Activated naive CD4-positive, alpha-beta T cell (primary cell): ENCODE results near the gene FKBP8.
A peak's percentile ranks its signal among the peaks of the same experiment; 100 is the strongest.
"Not testable (repeated sequence)": the region's sequence is repeated elsewhere in the genome, so short reads cannot be mapped to it uniquely, and the experiment has no call there.

Source experiments
- DNase-seq, 4 experiments: peaks; one replicate each; lab custom pipeline; 2025; lab: John Stamatoyannopoulos, UW

Gene FKBP8

GRCh38 chr19:18558604-18559003 is 15.2 kb upstream of the FKBP8 start:
- DNase-seq = no peak

DNA sequence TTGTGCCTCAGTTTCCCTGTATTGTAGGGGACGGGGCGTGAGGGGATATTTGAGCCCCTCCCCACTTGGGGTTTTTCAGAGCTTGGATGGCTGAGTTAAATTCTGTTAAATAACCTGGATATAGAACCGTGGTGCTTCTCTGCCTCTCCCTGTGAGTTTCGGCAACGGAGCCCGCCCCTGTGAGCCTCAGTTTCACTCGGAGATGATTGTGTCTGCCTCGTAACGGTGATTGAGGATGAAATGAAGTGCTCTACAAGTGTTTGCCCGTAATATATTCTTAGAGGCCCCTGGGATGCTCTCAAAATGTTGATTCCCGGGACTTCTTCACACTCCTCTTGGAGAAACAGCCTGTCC is 14.8 kb upstream of the FKBP8 start:
- no peak for DNase-seq

GRCh38 chr19:18557411-18558201 is 14.2 kb upstream of the FKBP8 start, which contains the start of gene KXD1:
TSS of gene KXD1 (plus strand) at chr19:18557870. CDS start at chr19:18562057, 4,187 bp downstream.
- peak; percentile 85 to 95 (median 90) for DNase-seq

DNA sequence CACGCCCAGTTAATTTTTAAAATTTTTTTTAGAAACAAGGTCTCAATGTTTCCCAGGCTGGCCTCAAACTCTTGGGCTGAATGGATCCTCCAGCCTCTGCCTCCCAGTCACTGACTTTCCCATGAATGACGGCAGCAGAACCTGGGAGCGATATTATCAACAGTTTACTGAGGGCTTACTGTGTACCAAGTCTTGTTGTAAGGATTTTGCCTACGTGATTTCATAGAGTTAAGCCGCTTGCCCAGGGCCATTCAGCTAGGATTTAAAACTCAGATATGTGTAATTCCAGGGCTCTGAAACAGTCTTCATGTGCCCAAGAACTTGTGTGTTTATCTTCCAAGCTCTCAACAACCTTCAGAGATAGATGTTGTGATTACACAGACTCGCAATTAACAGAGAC is 8.3 kb upstream of the FKBP8 start:
- no peak for DNase-seq

- peak in 1 of 4 experiments; percentile 47 for DNase-seq
Observed at GRCh38 chr19:18543814-18544475, 572 bp upstream of the FKBP8 start.

- DNase-seq = no peak
Observed at GRCh38 chr19:18541992-18542940, 1.1 kb downstream of the FKBP8 start.

- DNase-seq = no peak
Observed at GRCh38 chr19:18541258-18541991, 1.9 kb downstream of the FKBP8 start.

DNA sequence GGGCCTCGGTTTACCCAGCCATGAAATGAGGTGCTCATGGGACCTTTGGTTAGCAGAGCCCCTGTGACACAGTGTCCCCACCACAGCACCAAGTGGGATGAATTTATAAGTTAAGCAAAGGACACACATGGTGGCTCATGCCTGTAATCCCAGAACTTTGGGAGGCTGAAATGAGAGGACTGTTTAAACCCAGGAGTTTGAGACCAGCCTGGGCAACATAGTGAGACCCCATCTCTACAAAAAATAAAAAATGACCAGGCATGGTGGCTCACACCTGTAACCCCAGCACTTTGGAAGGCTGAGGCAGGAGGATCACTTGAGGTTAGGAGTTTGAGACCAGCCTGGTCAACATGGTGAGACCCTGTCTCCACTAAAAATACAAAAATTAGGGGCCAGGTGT is 3.2 kb downstream of the FKBP8 start:
- DNase-seq = not testable (repeated sequence)

DNA sequence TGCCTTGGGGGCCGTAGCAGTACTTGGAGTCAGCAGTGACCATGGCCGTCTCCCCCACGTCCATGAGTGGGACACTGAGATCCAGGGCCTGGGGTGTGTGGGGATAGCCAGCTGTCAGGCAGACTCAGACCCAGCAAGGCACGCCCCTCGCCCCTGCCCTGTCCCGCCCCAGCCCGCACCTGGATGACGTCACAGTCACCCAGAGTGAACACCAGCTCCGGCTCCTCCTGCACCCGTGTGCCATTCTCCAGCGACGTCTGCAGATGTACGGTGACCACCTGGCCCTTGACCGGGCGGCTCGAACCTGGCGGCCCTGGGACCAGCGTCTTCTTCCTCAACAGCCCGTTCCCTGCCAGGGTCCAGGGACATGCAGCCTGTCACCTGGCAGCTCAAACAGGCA is 4.0 kb downstream of the FKBP8 start:
- no peak for DNase-seq

DNA sequence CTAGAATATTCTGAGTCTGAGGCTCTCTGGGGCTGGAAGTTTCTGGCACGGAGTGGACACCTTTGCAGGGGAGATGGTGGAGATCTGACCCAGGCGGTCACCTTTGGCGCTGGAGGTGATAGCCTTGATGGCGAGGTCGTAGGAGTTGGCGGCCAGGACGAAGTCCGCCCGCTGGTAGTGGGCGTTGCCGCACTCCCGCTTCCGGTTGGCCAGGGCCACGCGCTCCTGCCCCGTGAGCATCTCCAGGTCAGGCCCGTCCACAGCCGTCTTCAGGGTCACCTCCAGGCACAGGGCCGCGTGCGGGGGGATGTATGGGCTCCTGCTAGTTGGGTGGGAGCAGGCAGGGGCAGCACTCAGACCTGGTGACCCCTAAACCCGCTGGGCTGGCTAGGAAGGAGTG is 5.3 kb downstream of the FKBP8 start:
- DNase-seq = no peak

- no peak for DNase-seq
Observed at GRCh38 chr19:18537431-18537830, 5.9 kb downstream of the FKBP8 start.

DNA sequence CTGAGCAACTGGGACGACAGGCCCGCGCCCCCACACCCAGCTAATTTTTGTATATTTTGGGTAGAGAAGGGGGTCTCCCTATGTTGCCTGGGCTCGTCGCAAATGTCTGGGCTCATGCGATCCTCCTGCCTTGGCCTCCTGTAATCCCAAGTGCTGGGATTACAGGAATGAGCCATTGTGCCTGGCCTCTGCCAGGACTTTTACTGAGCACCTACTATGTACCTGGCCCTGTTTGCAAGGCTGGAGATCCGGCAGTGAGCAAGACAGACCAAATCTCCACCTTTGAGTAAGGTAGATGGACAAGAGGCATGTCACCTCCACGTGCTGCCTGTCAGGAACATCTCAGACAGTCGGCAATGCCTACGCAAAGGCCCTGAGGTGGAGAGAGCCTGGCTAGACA is 6.9 kb downstream of the FKBP8 start:
- no peak for DNase-seq

DNA sequence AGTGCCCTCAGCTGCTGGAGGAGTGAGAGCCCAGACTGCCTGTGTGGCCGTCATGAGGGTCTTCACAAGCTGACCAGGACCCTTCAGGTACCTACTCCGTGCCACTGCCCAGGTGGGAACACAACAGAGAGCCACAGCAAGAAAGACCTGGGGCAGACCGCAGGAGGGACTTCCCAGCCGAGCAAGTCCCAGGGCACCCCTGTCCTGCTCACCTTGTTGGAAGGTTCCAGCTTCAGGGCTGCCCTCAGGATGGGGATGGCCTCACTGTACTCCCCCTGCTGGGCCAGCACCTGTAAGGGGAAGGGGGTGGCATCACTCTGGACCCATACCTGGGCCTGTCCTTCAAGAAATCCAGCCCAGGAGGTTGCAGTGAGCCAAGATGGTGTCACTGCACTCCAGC is 10.3 kb downstream of the FKBP8 start:
- no peak for DNase-seq

GRCh38 chr19:18532168-18532890 is 11.0 kb downstream of the FKBP8 start:
- DNase-seq = no peak

GRCh38 chr19:18531485-18531884 is 11.9 kb downstream of the FKBP8 start:
- DNase-seq = no peak

DNA sequence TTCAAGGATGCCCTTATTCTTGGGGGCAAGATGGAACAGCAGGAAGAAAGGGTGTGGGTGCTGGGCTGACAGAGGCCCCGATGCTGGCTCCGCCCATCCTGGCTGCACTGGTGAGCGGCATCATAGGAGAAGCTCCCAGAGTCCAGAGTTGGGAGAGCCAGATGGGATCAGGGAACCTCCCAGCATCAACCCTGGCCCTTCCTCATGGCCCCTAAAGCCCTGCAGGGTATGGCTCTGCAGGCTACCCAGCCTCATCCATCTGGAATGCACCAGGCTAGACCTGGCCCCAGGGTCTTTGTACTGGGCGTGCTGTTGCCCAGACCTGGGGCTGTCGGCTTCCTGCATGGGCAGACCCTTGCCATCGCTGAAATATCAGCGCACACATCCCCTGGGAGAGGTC is 13.6 kb downstream of the FKBP8 start:
- no peak for DNase-seq

- DNase-seq = no peak
Observed at GRCh38 chr19:18526316-18526715, 17.1 kb downstream of the FKBP8 start.

DNA sequence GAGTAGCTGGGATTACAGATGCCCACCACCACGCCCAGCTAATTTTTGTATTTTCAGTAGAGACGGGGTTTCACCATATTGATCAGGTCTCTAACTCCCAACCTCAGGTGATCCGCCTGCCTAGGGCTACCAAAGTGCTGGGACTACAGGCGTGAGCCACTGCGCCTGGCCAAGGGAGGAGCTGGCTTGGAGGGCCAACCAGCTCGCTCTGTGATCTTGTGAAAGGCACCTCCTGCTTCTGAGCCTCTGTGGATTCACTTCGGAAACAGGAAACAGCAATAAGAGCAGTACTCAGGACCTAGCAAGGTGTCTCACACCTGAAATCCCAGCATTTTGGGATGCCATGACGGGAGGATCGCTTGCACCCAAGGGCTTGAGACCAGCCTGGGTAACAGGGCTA is 19.5 kb downstream of the FKBP8 start:
- DNase-seq = no peak

DNA sequence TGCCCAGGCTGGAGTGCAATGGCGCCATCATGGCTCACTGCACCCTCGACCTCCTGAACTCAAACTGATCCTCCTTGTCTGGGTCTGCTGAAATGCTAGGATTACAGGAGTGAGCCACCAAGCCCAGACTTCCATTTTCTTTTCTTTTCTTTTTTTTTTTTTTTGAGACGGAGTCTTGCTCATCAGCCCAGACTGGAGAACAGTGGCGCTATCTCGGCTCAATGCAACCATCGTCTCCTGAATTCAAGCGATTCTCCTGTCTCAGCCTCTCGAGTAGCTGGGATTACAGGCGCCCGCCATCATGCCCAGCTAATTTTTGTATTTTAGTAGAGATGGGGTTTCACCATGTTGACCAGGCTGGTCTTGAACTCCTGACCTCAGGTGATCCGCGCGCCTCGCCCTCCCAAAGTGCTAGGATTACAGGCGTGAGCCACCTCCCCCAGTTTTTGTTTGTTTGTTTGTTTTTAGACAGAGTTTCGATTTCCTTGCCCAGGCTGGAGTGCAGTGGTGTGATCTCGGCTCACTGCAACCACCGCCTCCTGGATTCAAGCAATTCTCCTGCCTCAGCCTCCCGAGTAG is 20.4 kb downstream of the FKBP8 start:
- DNase-seq = not testable (repeated sequence)

GRCh38 chr19:18522124-18522861 is 21.1 kb downstream of the FKBP8 start:
- peak; percentile 100 for DNase-seq
